Fibroblast of lung (primary cell): ENCODE measurements around the gene WTIP.
"Not testable (repeated sequence)": the region's sequence is repeated elsewhere in the genome, so short reads cannot be mapped to it uniquely, and the experiment has no call there.

Experiments
- CTCF ChIP-seq, 2 donors: IDR thresholded peaks in 1 of 2; conservative IDR thresholded peaks in 1 of 2; 1 replicate in 1 of 2; 2 replicates in 1 of 2; pipeline ENCODE4 v1.5.1; 2011 to 2012; ENCODE audit warnings: low read length in 2 of 2, control low read depth in 1 of 2, inconsistent platforms in 1 of 2, low read depth in 1 of 2, mild to moderate bottlenecking in 1 of 2
- EZH2 ChIP-seq: IDR thresholded peaks from 2 replicates; pipeline ENCODE4 v1.5.1; 2012; ENCODE audit warnings: low read length, control low read depth, mild to moderate bottlenecking; ENCODE audit errors: missing control alignments

DNA sequence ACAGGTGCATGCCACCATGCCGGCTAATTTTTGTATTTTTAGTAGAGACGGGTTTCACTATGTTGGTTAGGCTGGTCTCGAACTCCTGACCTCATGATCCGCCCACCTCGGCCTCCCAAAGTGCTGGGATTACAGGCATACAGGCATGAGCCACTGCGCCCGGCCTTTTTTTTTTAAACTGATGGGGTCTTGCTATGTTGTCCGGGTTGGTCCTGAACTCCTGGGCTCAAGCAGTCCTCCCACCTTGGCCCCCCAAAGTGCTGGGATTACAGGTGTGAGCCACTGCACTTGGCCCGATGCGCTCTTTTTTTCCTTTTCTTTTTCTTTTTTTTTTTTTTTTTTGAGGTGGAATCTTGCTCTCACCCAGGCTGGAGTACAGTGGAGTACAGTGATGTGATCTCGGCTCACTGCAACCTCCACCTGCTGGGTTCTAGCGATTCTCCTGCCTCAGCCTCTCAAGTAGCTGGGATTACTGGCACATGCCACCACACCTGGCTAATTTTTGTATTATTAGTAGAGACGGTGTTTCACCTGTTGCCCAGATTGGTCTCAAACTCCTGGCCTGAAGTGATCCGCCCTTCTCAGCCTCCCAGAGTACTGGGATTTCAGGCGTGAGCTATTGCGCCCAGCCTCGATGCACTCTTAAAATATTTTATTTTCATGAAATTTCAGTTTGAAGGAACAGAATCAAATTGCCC, 25.6 kb upstream of the WTIP start:
- not testable (repeated sequence) for TF ChIP-seq CTCF (conservative IDR thresholded peaks at IDR 0.05 in 1 of 2, IDR thresholded peaks at IDR 0.05 in 1 of 2; ENCODE audit: low read depth in 1 of 2, low read length in 2 of 2); EZH2
